Neural cell (in vitro differentiated cells): Measurements from ENCODE around the gene UFD1.

Source experiments
- EZH2 ChIP-seq: fragments of 200-600, 300-800 bp; shearing (Covaris generic), sonication (generic); IDR thresholded peaks from 2 replicates; pipeline ENCODE4 v1.6.1; 2014; ENCODE audit warnings: antibody characterized with exemption, low read length, borderline replicate concordance, mild to moderate bottlenecking; ENCODE audit not compliant: insufficient read depth, poor library complexity, severe bottlenecking
- POLR2AphosphoS5 ChIP-seq: IDR thresholded peaks from 2 replicates; pipeline ENCODE4 v1.6.1; 2012
- REST ChIP-seq: IDR thresholded peaks from 2 replicates; pipeline ENCODE4 v1.6.1; 2012; ENCODE audit warnings: borderline replicate concordance

- no peak for TF ChIP-seq REST
- TF ChIP-seq POLR2AphosphoS5 = no peak
- TF ChIP-seq EZH2 = no peak
Observed at GRCh38 chr22:19405133-19405532, 73.9 kb downstream of the UFD1 start.
